Subcutaneous abdominal adipose tissue (tissue), 5 donors: Measurements from ENCODE around the gene SRGAP2.
"Not testable (repeated sequence)": the region's sequence is repeated elsewhere in the genome, so short reads cannot be mapped to it uniquely, and the experiment has no call there.

Experiments
- H3K27ac ChIP-seq: one replicate; pipeline ENCODE4 v1.7.0; 2013; ENCODE audit warnings: low read depth, mild to moderate bottlenecking, inconsistent platforms, low read length, moderate library complexity
- H3K27me3 ChIP-seq, 5 donors: one replicate each; pipeline ENCODE4 v1.7.0; 2013; ENCODE audit warnings: low read length in 5 of 5, inconsistent platforms in 1 of 5; ENCODE audit not compliant: control insufficient read depth in 5 of 5, insufficient read depth in 4 of 5
- H3K36me3 ChIP-seq, 5 donors: one replicate each; pipeline ENCODE4 v1.7.0; 2013; ENCODE audit warnings: low read length in 5 of 5; ENCODE audit not compliant: control insufficient read depth in 5 of 5, insufficient read depth in 5 of 5
- H3K4me1 ChIP-seq, 5 donors: one replicate each; pipeline ENCODE4 v1.7.0; 2013; ENCODE audit warnings: low read length in 5 of 5, mild to moderate bottlenecking in 3 of 5, moderate library complexity in 1 of 5; ENCODE audit not compliant: control insufficient read depth in 5 of 5, insufficient read depth in 5 of 5
- H3K4me3 ChIP-seq, 5 donors: one replicate each; pipeline ENCODE4 v1.7.0; 2013; ENCODE audit warnings: low read length in 5 of 5, low read depth in 1 of 5
- H3K9ac ChIP-seq, 5 donors: one replicate each; pipeline ENCODE4 v1.7.0; 2013; ENCODE audit warnings: low read length in 5 of 5, mild to moderate bottlenecking in 4 of 5, moderate library complexity in 3 of 5
- H3K9me3 ChIP-seq, 5 donors: one replicate each; pipeline ENCODE4 v1.7.0; 2013; ENCODE audit warnings: low read length in 5 of 5; ENCODE audit not compliant: control insufficient read depth in 5 of 5
- donor health status: healthy.
- donor health status: healthy.
- donor health status: healthy.
- donor health status: healthy.
- donor health status: healthy.

SRGAP2 gene

DNA sequence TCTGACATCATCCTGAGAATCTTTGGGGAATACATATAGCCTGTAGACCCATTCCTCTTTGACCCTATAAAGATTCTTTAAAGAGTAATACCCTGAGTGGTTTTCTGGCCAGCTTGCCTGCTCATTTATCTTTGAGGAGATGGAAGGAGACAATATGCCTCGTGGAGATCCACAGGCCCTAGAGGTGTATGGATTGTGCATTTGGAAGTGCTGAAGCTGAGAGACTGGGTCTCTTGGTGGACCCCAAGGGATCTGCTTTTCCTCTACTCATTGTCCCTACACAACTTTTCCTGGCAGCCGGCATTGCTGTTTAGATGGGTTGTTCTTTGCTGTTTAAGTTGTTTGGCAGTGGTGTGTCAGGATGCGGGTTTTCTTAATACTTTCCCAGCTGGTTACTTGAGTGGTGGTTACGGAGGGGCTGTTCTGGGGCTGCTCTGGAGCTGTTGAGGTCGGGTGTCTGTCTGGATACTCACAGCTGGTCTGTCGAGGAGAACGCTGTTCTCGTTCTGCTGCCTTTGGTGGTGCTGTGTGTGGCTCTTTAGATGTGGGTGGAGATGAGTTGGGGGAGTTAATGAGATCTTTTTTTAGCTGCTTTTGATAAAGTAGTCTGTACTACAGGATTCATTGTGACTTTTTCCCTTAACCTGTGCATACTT lies 49.5 kb downstream of the SRGAP2 start:
- not testable (repeated sequence) for H3K9ac ChIP-seq, H3K4me1 ChIP-seq, H3K4me3 ChIP-seq, H3K27me3 ChIP-seq, H3K9me3 ChIP-seq, H3K36me3 ChIP-seq, H3K27ac ChIP-seq
